IMR-90 (cell line): ENCODE data around the gene PARD6G. TPM values are rescaled to one million over a fixed set of nuclear protein-coding genes. Genes with fewer than 3 reads are reported as not detected.
A peak's percentile ranks its signal among the peaks of the same experiment; 100 is the strongest.

Experiments
- ATAC-seq: fragments of 200-7000 bp; cut with Tn5 transposase; 2 replicates; pipeline ENCODE4 v1.9.1; 2020; ENCODE audit warnings: low read depth, mild to moderate bottlenecking, moderate library complexity
- BruUV-seq: library from RNA; stranded (reverse); fragments of 400-500 nt; replicated peaks from 2 replicates; lab custom pipeline; 2021; lab: Mats Ljungman, UMichigan
- CTCF ChIA-PET: fragments of 300-600 bp; formaldehyde crosslinking; extraction: SDS; loops from one replicate; lab custom pipeline; 2021; ENCODE audit warnings: antibody characterized with exemption; lab: Yijun Ruan, JAX
- POLR2A ChIA-PET: fragments of 300-600 bp; sonication (Branson Sonifier 250); formaldehyde crosslinking; loops from one replicate; lab custom pipeline; 2022; ENCODE audit warnings: antibody characterized with exemption; ENCODE audit not compliant: unreplicated experiment; lab: Charles Lee
- DNase-seq: peaks from one replicate; pipeline ENCODE4 v3.0.0; 2013
- H2AFZ ChIP-seq: replicated peaks from 2 replicates; pipeline ENCODE3; 2013; ENCODE audit warnings: low read length, mild to moderate bottlenecking; ENCODE audit not compliant: poor library complexity
- H2AK5ac ChIP-seq: 2 replicates; pipeline ENCODE4 v1.6.1; 2013; ENCODE audit warnings: low read depth, low read length, inconsistent platforms
- H2AK9ac ChIP-seq: replicated peaks from 2 replicates; pipeline ENCODE3; 2013; ENCODE audit warnings: mild to moderate bottlenecking, low read depth, low read length, moderate library complexity; ENCODE audit not compliant: poor library complexity
- H2BK120ac ChIP-seq: 2 replicates; pipeline ENCODE4 v1.6.1; 2013; ENCODE audit warnings: low read depth, low read length, inconsistent platforms
- H2BK15ac ChIP-seq: 3 replicates; pipeline ENCODE4 v1.6.1; 2013; ENCODE audit warnings: low read depth, low read length, inconsistent platforms
- H2BK20ac ChIP-seq: 2 replicates; pipeline ENCODE4 v1.6.1; 2013; ENCODE audit warnings: low read depth, mild to moderate bottlenecking, inconsistent platforms, low read length, moderate library complexity
- H2BK5ac ChIP-seq: 2 replicates; pipeline ENCODE4 v1.6.1; 2013; ENCODE audit warnings: mild to moderate bottlenecking, low read depth, low read length, inconsistent platforms; ENCODE audit not compliant: poor library complexity, severe bottlenecking
- H3K14ac ChIP-seq: replicated peaks from 2 replicates; pipeline ENCODE4 v1.6.1; 2013; ENCODE audit warnings: low read depth, low read length, inconsistent platforms
- H3K18ac ChIP-seq: 2 replicates; pipeline ENCODE4 v1.6.1; 2013; ENCODE audit warnings: low read depth, low read length, control low read depth
- H3K23ac ChIP-seq: 2 replicates; pipeline ENCODE4 v1.6.1; 2013; ENCODE audit warnings: low read depth, low read length, inconsistent platforms
- H3K27ac ChIP-seq: 2 replicates; pipeline ENCODE4 v1.5.1; 2013; ENCODE audit warnings: mild to moderate bottlenecking, control low read depth, low read length; ENCODE audit not compliant: insufficient read depth
- H3K27me3 ChIP-seq: 2 replicates; pipeline ENCODE4 v1.6.1; 2013; ENCODE audit warnings: low read length; ENCODE audit not compliant: control insufficient read depth, insufficient read depth
- H3K36me3 ChIP-seq: 2 replicates; pipeline ENCODE4 v1.6.1; 2013; ENCODE audit warnings: low read length, mixed read lengths; ENCODE audit not compliant: control insufficient read depth, insufficient read depth
- H3K4ac ChIP-seq: 2 replicates; pipeline ENCODE4 v1.6.1; 2013; ENCODE audit warnings: low read depth, low read length, inconsistent platforms
- H3K4me1 ChIP-seq: 2 replicates; pipeline ENCODE4 v1.6.1; 2013; ENCODE audit warnings: low read length, mixed read lengths; ENCODE audit not compliant: control insufficient read depth, insufficient read depth
- H3K4me2 ChIP-seq: 2 replicates; pipeline ENCODE4 v1.6.1; 2013; ENCODE audit warnings: low read depth, mild to moderate bottlenecking, control low read depth, low read length, moderate library complexity
- H3K4me3 ChIP-seq: 2 replicates; pipeline ENCODE4 v1.5.1; 2013; ENCODE audit warnings: low read depth, mild to moderate bottlenecking, control low read depth, low read length, moderate library complexity; ENCODE audit not compliant: insufficient read depth
- H3K56ac ChIP-seq: 2 replicates; pipeline ENCODE4 v1.6.1; 2013; ENCODE audit warnings: low read length, inconsistent platforms; ENCODE audit not compliant: insufficient read depth; ENCODE audit errors: extremely low read depth
- H3K79me1 ChIP-seq, 2 experiments: 2 replicates each; pipeline ENCODE4 v1.6.1; 2013; ENCODE audit warnings: low read length in 2 of 2, inconsistent platforms in 1 of 2, low read depth in 1 of 2
- H3K9ac ChIP-seq: 2 replicates; pipeline ENCODE4 v1.6.1; 2013; ENCODE audit warnings: low read depth, low read length, control low read depth
- H3K9me1 ChIP-seq: 2 replicates; pipeline ENCODE4 v1.6.1; 2013; ENCODE audit warnings: low read length, inconsistent platforms; ENCODE audit not compliant: insufficient read depth
- H3K9me3 ChIP-seq: 2 replicates; pipeline ENCODE4 v1.6.1; 2013; ENCODE audit warnings: low read length; ENCODE audit not compliant: control insufficient read depth, insufficient read depth
- H4K20me1 ChIP-seq: 2 replicates; pipeline ENCODE4 v1.6.1; 2013; ENCODE audit warnings: low read length, inconsistent platforms; ENCODE audit not compliant: insufficient read depth
- H4K5ac ChIP-seq: 2 replicates; pipeline ENCODE4 v1.6.1; 2013; ENCODE audit warnings: mild to moderate bottlenecking, low read depth, low read length, control low read depth
- H4K8ac ChIP-seq, 2 experiments: 2 replicates each; pipeline ENCODE4 v1.6.1; 2013; ENCODE audit warnings: low read depth in 2 of 2, low read length in 2 of 2, control low read depth in 1 of 2, inconsistent platforms in 1 of 2
- H4K91ac ChIP-seq: 2 replicates; pipeline ENCODE4 v1.6.1; 2013; ENCODE audit warnings: low read depth, low read length, inconsistent platforms; ENCODE audit not compliant: insufficient read depth
- BHLHE40 ChIP-seq: fragments of 150-350 bp; IDR thresholded peaks from 2 replicates; pipeline ENCODE4 v1.6.1; 2016; ENCODE audit warnings: mild to moderate bottlenecking, low read depth, low read length
- CEBPB ChIP-seq: IDR thresholded peaks from 2 replicates; pipeline ENCODE4 v1.6.1; 2012; ENCODE audit warnings: low read depth, low read length, improper control_type of control experiment
- MAZ ChIP-seq: IDR thresholded peaks from 2 replicates; pipeline ENCODE4 v1.6.1; 2012; ENCODE audit warnings: low read depth, mild to moderate bottlenecking, low read length, improper control_type of control experiment, moderate library complexity, borderline replicate concordance
- NFE2L2 ChIP-seq: fragments of 150-350 bp; IDR thresholded peaks from 2 replicates; pipeline ENCODE4 v1.6.1; 2016; ENCODE audit warnings: low read depth, mild to moderate bottlenecking, low read length
- POLR2A ChIP-seq: IDR thresholded peaks from 2 replicates; pipeline ENCODE4 v1.6.1; 2012; ENCODE audit warnings: mild to moderate bottlenecking, low read depth, low read length
- SMC3 ChIP-seq: fragments of 150-350 bp; IDR thresholded peaks from 2 replicates; pipeline ENCODE4 v1.6.1; 2016; ENCODE audit warnings: low read depth, mild to moderate bottlenecking, antibody characterized with exemption, low read length, moderate library complexity
- WGBS, 2 experiments: methylation state at CpG; one replicate each; pipeline versions ENCODE4 v1.1.5 to v1.1.7; 2013; ENCODE audit warnings: missing lambda C conversion rate in 2 of 2; ENCODE audit not compliant: insufficient read length in 1 of 2; ENCODE audit errors: extremely low coverage in 2 of 2; 5-methylcytosine and 5-hydroxymethylcytosine counted together
- dilution Hi-C: fragments of 300-500 bp; cut with HindIII; formaldehyde crosslinking; loops from one replicate; pipeline ENCODE4 v1.14.3; 2018; ENCODE audit warnings: low sequenced_read_pairs; ENCODE audit not compliant: unreplicated experiment
- in situ Hi-C: fragments of 300-500 bp; cut with MboI; formaldehyde crosslinking; loops from 3 replicates; pipeline ENCODE4 v1.14.3; 2019; ENCODE audit warnings: low sequenced_read_pairs, inconsistent platforms, mixed read lengths
- intact Hi-C: fragments of 100-400 bp; cut with micrococcal nuclease; formaldehyde crosslinking; loops from 2 replicates; pipeline ENCODE4 v1.10.0; 2022
- polyA plus RNA-seq, 3 experiments: library from polyadenylated mRNA; depleted of rRNA; stranded (reverse); fragments of >200 nt; gene quantifications; 2 replicates each; pipeline ENCODE4 v1.2.3, GENCODE V29; 2012; ENCODE audit warnings: low replicate concordance in 1 of 3
- total RNA-seq: library from RNA; depleted of rRNA; stranded (reverse); fragments of >200 nt; gene quantifications from 2 replicates; pipeline ENCODE4 v1.2.3, GENCODE V29; 2012
- TF ChIP-seq, protein P1 (sequence below): fragments of 150-350 bp; IDR thresholded peaks from 2 replicates; pipeline ENCODE4 v1.6.1; 2017; ENCODE audit warnings: mild to moderate bottlenecking, antibody characterized with exemption, low read length, low read depth

Gene PARD6G
- total and polyA plus RNA-seq, 2 of the 4 experiments (the other 2 are of a cell fraction), result 2.5 to 4.6 TPM

DNA sequence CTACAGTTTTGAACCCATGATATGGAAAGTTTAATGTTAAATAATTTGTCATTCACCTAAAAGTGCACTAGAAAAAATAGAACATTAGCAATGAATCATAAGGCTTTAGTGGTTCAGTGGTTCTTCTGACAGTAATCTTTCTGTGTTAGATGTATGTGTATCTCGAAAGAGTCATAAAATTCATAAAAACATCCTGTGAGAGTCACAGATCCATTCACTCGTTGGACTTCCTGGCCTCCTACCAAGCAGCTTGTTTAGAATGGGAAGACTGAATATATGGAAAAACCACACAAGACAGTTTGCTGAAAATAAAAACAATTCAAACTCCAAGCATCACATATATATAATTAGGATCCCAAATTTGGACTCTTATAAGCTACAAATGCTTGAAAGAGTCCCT, 103.4 kb downstream of the PARD6G start:
- Histone ChIP-seq H4K20me1 (no peaks in the 10 kb centered on the region), H3K14ac (no peak overlapping the region), H3K36me3 (peaks cover 8% of the 10 kb centered on the region), H2AK9ac (no peak overlapping the region), H4K8ac (no peak overlapping the region), H4K5ac (no peak overlapping the region), H3K9me1 (peaks cover 9% of the 10 kb centered on the region), H2AFZ (no peak overlapping the region), H3K23ac (no peak overlapping the region), H3K27me3 (no peaks in the 10 kb centered on the region), H2AK5ac (no peak overlapping the region), H3K4me2 (peak overlapping the region; percentile 2), H3K18ac (no peak overlapping the region), H4K91ac (no peak overlapping the region), H2BK15ac (no peak overlapping the region), H2BK20ac (no peak overlapping the region), H3K9me3 (no peaks in the 10 kb centered on the region), H3K27ac (no peak overlapping the region), H2BK5ac (peak overlapping the region; percentile 20), H2BK120ac (no peak overlapping the region), H3K9ac (no peak overlapping the region), H3K4ac (no peak overlapping the region), H3K4me3 (no peak overlapping the region), H3K79me1 (peaks cover 4 to 37% of the 10 kb centered on the region in 2 experiments; a peak in 3 of 4 replicates), H3K56ac (no peak overlapping the region), H3K4me1 (peaks cover 8% of the 10 kb centered on the region)
- no CpG with 5 or more reads among the region's 2 CpGs for WGBS, 2 experiments
- ChIA-PET POLR2A (interaction anchor here (0.7 kb wide), 1 partner anchor 104 kb away, joined by 4 read pairs; the partner anchor contains the start of gene PARD6G), CTCF (interaction anchor here (0.8 to 1.7 kb wide), 2 partner anchors 10 to 14 kb away, joined by 5 to 7 read pairs; no protein-coding TSS in a partner anchor)
- intact Hi-C loops (no loop called here), dilution Hi-C loops (no loop called here), in situ Hi-C loops (no loop called here)
- DNase-seq, result peak; percentile 68
- BruUV-seq, result no TSS peak
- ATAC-seq, result no peak
- TF ChIP-seq CEBPB, result no peak
- no peak for TF ChIP-seq BHLHE40
- TF ChIP-seq MAZ, result no peak
- TF ChIP-seq SMC3, result no peak
- TF ChIP-seq POLR2A, result no peak
- TF ChIP-seq NFE2L2, result no peak
- TF ChIP-seq, protein P1, sequence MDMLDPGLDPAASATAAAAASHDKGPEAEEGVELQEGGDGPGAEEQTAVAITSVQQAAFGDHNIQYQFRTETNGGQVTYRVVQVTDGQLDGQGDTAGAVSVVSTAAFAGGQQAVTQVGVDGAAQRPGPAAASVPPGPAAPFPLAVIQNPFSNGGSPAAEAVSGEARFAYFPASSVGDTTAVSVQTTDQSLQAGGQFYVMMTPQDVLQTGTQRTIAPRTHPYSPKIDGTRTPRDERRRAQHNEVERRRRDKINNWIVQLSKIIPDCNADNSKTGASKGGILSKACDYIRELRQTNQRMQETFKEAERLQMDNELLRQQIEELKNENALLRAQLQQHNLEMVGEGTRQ, result no peak
